ENCODE results near the gene SRCIN1.
"Not testable (repeated sequence)": the region's sequence is repeated elsewhere in the genome, so short reads cannot be mapped to it uniquely, and the experiment has no call there.

The SRCIN1 gene

GRCh38 chr17:38542286-38542685 is 63.5 kb downstream of the SRCIN1 start:
- no peak for DNase-seq

DNA sequence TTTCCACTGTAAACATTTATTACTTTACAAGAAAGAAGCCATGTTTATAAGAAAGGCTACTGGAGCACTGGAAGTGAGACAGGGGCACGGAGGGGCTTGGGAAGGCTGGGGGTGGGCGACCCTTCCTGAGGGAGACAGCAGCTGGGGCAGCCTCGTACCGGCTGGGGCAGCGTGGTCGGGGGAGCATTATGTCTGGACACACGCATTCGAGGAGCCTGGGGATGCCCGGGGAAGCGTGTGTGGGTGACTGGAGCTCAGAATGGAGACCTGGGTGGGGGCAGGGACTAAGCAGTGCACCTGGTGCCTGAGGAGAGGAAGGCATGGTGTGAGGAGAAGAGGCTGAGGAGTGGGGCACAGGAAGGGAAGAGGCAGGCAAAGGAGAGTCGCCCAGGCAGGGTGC is 64.5 kb downstream of the SRCIN1 start:
- DNase-seq = no peak

- no peak for DNase-seq
Observed at GRCh38 chr17:38540514-38541045, 65.2 kb downstream of the SRCIN1 start.

GRCh38 chr17:38539386-38539785 is 66.4 kb downstream of the SRCIN1 start:
- DNase-seq = no peak

DNA sequence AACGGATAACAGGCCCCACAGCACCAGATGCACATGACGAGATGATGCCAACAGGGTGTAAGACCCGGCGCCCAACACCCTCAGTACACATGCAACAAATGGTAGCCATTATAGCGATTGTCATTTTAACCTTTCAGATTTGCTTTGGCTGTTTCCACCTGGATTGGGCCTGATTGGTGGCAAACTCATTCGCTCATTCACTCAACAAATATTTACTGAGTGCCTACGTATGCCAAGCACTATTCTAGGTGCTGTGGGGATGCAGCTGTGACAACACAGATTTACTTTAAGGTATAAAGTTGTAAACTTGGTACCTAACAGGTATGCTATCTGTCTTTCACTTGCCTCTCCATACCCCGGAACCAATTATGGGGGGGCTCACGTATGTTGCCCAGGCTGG is 66.8 kb downstream of the SRCIN1 start:
- DNase-seq = no peak

- DNase-seq = no peak
Observed at GRCh38 chr17:38536661-38537060, 69.1 kb downstream of the SRCIN1 start.

DNA sequence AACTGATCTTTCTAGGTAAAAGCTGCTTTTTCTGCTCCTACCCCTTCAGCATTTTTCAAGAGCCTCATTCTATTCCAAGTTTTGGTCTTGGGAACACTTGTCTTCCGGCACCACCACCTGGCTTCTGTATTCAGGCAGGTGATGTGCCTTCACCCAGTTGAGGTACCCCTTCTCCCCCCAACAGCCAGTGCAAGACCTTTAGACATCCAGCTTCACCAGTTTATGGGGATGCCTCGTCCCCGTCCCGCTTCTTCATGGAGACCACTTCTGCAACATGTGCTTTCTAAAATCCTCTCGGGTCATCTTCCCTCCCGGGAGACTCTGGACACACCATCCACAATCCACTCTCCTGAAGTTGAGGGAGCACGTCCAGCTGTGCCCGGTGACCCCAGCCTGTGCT is 69.9 kb downstream of the SRCIN1 start:
- no peak for DNase-seq

DNA sequence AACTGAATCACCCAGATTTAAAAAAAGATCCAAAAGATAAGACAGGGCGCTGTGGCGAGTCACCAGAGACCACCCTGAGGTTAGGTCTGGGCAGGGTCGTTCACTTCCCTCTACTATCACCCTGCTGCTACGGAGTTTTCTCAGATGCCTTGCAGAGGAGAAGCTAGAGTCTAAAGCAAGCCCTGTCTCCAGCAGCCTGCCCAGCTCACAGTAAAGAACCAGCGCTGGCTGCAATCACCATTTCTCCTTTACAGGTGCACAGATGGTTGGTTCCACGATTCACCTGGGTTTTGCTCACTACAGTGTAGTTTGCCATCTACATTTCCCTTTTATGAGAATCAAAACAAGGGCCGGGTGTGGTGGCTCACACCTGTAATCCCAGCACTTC is 71.3 kb downstream of the SRCIN1 start:
- DNase-seq = no peak

DNA sequence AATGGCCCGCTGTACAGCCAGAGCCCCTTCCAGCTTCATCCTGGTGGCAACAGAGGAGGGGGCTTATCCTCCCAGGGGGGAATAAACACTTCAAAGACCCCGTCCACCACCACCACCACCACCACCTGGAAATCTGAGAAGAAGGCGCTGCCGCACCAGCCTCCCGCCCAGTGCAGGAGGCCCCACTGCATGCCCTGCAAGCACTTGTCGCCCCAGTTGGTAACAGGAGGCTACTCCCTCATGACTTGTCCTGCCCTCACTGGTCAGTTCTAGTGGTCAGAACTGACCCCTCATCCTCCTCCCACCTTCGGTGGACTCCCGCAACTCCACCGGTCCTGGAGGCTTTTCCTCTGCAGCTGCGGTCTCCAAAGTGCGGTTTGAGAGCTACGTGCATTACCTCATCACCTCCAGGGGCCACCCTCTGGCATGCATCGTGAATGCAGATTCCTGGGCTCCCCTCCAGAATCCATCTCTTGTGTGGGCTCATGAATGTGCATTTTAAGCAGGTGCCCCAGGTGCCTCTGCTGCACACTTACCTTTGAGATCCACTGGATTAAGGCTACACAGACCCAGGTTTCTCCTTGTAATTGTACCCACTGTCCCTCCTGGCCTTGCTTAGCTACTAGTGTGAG is 71.8 kb downstream of the SRCIN1 start:
- no peak for DNase-seq

GRCh38 chr17:38533241-38533640 is 72.5 kb downstream of the SRCIN1 start:
- no peak for DNase-seq

- no peak for DNase-seq
Observed at GRCh38 chr17:38532451-38532850, 73.3 kb downstream of the SRCIN1 start.

DNA sequence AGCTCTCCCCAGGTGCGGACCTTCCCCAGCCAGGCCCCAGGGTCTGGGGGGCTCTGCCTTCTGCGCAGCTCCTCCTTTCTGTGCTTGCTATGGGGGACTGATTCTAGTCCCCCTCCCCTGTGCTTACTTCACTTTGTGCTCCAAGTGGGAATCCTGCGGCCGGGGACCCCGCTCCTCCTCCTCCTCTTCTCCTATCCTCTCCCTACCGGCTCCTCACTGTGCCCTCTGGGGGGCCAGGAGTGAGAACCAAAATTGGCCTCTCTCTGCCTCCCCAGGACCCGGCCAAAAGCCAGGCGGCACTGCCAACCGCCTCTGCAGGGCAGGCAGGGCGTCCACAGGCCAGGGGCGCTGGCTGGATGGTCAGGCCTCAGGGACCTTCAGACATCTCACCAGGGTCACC is 74.0 kb downstream of the SRCIN1 start:
- not testable (repeated sequence) for DNase-seq

DNA sequence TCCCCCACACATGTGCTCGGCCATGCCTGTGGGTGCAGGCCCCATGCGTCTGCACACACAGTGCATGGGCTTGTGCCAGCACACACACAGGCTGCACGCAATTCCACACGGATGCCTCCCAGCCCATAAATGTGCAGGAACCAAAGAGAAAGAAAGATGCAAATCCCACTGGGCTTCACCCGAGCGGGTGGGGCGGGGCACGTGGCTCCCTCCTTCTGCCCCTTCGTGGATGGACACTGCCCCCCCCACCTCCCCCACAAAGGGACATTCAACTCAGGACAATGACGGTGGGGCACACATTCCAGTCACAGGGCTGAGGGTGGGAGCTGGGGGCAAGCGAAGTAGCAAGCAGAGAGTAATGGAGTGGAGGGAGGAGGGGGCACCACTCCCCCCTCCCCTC is 74.9 kb downstream of the SRCIN1 start:
- DNase-seq = not testable (repeated sequence)

- DNase-seq = not testable (repeated sequence)
Observed at GRCh38 chr17:38528141-38528540, 77.6 kb downstream of the SRCIN1 start.

GRCh38 chr17:38526526-38526925 is 79.2 kb downstream of the SRCIN1 start:
- not testable (repeated sequence) for DNase-seq

DNA sequence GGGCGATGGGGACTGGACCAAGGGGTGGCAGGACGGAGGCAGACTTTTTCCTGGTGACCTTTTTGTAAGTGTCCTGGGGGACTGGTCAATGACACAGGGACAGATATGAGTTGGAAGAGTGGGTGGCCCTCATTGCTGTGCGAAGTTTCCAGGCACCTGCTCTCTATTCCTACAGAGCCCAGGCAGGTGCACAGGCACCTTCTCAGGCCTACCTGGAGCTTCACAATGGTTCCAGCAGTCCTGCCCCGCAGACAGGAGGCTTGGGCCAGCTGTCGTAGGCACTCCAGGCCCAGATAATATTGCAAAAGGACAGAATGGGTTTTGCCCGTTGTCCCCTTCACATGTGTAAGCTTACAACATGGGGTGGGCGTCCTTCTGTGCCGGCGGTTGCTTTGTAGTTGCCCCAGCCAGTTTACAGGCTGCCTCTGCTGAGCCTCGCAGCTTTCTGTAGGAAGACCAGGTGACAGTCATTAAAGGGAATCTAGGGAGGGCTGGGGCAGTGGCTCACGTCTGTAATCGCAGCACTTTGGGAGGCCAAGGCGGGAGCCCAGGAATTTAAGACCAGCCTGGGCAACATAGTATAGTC is 93.2 kb downstream of the SRCIN1 start:
- no peak for DNase-seq

DNA sequence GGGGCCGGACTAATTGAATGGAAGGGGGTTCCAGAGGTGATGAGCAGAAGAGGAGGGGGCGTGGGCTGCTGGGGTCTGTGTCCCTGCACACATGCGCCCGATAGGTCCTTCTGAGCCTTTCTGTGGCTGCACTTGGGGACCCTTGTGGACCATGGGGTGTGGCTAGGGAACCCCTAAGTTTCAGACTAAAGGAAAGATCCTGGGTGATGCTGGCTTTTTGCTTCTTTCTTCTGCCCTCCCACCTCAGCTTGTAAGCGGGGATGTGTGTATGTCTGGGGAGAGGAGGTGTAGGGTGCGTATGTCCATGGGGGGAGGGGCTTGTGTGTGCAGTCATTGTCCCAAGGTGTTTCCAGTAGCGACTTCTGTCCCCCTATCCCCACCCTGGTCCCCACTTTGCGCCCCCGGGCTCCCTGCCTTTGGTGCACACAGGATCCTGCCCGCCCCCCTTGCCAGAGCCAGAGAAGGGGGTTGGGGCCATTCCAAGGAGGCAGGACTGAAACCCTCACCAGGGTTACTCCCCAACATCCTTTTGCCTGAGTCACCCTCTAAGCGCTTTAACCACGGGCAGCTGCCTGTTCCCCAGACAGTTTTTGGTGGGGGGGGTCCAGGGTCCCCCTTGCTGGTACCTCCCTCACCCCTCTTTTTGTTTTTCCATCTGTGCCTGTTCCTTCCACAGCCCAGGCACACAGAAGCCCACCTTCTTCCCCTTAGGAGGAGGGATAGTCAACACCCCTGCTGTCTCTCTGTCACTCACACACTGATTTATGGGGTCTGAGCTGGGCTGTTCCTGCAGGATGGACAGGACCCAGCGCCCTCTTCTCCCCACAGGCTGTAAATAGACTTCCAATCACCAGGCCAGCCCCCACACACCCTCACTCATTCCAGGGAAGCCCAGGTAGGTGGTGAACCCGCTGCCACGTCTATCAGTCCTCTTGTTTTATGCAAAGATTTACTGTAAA is 94.3 kb downstream of the SRCIN1 start:
- DNase-seq = no peak

DNA sequence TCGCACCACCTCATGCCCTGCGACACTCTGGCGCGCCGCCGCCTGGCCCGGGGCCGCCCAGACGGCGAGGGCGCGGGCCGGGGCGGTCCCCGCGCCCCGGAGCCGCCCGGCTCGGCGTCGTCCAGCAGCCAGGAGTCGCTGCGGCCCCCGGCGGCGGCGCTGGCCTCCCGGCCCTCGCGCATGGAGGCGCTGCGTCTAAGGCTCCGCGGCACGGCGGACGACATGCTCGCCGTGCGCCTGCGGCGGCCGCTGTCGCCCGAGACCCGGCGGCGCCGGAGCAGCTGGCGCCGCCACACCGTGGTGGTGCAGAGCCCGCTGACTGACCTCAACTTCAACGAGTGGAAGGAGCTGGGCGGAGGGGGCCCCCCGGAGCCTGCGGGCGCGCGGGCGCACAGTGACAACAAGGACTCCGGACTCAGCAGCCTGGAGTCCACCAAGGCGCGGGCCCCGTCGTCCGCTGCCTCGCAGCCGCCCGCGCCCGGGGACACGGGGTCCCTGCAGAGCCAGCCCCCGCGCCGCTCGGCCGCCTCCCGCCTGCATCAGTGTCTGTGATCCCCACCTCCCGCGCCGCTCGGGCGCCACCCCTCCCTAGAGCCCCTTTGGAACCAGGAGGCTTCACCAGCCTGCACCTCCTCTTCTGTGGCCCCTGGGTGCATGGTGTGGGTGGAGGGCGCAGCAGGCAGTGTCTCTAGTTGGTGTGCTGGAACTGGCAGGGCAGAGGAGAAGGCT is 95.2 kb downstream of the SRCIN1 start:
- DNase-seq = no peak

DNA sequence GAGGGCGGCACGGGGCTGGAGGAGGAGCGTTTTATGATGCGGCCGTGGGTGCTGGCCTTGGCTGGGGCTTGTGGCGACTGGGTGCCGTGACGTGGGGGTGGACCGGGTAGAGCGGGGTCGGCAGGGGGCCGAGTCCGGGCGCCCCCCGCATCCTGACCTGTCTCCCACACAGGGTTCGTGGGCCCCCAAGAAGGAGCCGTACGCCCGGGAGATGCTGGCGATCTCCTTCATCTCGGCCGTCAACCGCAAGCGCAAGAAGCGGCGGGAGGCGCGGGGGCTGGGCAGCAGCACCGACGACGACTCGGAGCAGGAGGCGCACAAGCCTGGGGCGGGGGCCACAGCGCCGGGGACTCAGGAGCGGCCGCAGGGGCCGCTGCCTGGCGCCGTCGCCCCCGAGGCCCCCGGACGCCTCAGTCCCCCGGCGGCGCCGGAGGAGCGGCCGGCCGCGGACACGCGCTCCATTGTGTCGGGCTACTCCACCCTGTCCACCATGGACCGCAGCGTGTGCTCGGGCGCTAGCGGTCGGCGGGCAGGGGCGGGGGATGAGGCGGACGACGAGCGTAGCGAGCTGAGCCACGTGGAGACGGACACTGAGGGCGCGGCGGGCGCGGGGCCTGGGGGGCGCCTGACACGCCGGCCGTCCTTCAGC is 95.9 kb downstream of the SRCIN1 start:
- DNase-seq = no peak

- DNase-seq = no peak
Observed at GRCh38 chr17:38508954-38509771, 96.6 kb downstream of the SRCIN1 start.

- no peak for DNase-seq
Observed at GRCh38 chr17:38508570-38508950, 97.2 kb downstream of the SRCIN1 start.

Data from GF-D8 (cell line).